Globus pallidus (tissue), 1 donor: ENCODE measurements around the gene AMMECR1.

Source experiments
- DNase-seq: peaks from one replicate; pipeline ENCODE4 v3.0.0-alpha.2; 2015; ENCODE audit warnings: low spot score

The AMMECR1 gene

GRCh38 chrX:110210417-110211139 is 107.3 kb downstream of the AMMECR1 start:
- no peak for DNase-seq

- DNase-seq, result no peak
These were observed 109.8 kb downstream of the AMMECR1 start for GRCh38 chrX:110208092-110208491.

- DNase-seq, result no peak
These were observed 112.9 kb downstream of the AMMECR1 start for GRCh38 chrX:110204986-110205385.

- no peak for DNase-seq
These were observed 116.1 kb downstream of the AMMECR1 start for GRCh38 chrX:110201799-110202198.

- DNase-seq, result no peak
These were observed 122.9 kb downstream of the AMMECR1 start for GRCh38 chrX:110194977-110195376.

GRCh38 chrX:110192516-110192915 is 125.4 kb downstream of the AMMECR1 start:
- no peak for DNase-seq

- DNase-seq, result no peak
These were observed 129.0 kb downstream of the AMMECR1 start for GRCh38 chrX:110188701-110189558.

GRCh38 chrX:110183314-110183713 is 134.6 kb downstream of the AMMECR1 start:
- DNase-seq, result no peak

GRCh38 chrX:110182865-110183264 is 135.0 kb downstream of the AMMECR1 start:
- DNase-seq, result no peak

GRCh38 chrX:110182362-110182761 is 135.5 kb downstream of the AMMECR1 start:
- no peak for DNase-seq

- no peak for DNase-seq
These were observed 136.3 kb downstream of the AMMECR1 start for GRCh38 chrX:110181459-110182137.

GRCh38 chrX:110180928-110181310 is 137.0 kb downstream of the AMMECR1 start:
- DNase-seq, result no peak

GRCh38 chrX:110180176-110180927 is 137.5 kb downstream of the AMMECR1 start:
- no peak for DNase-seq

GRCh38 chrX:110178179-110178865 is 139.6 kb downstream of the AMMECR1 start:
- DNase-seq, result no peak

- DNase-seq, result no peak
These were observed 142.2 kb downstream of the AMMECR1 start for GRCh38 chrX:110175696-110176095.

- no peak for DNase-seq
These were observed 142.7 kb downstream of the AMMECR1 start for GRCh38 chrX:110175146-110175545.

- DNase-seq, result no peak
These were observed 144.4 kb downstream of the AMMECR1 start for GRCh38 chrX:110173192-110174175.

- DNase-seq, result no peak
These were observed 145.7 kb downstream of the AMMECR1 start for GRCh38 chrX:110172215-110172614.

- no peak for DNase-seq
These were observed 146.4 kb downstream of the AMMECR1 start for GRCh38 chrX:110171442-110171841.

- no peak for DNase-seq
These were observed 147.9 kb downstream of the AMMECR1 start for GRCh38 chrX:110170029-110170428.
